ENCODE data around the gene ZNF98.

- TF ChIP-seq CTCF (IDR thresholded peaks at IDR 0.05) (no peak), POLR2A (IDR thresholded peaks at IDR 0.05) (no peak)
These were observed 24.5 kb upstream of the ZNF98 start for GRCh38 chr19:22446605-22447004.
